Erythroblast (primary cell): Measurements from ENCODE around the gene UBA5.

ENCODE experiments used
- GATA1 ChIP-seq: IDR thresholded peaks from 2 replicates; pipeline ENCODE4 v1.6.1; 2011; ENCODE audit warnings: low read depth, mild to moderate bottlenecking, control low read depth, low read length, moderate library complexity
- POLR2A ChIP-seq: IDR thresholded peaks from 2 replicates; pipeline ENCODE4 v1.6.1; 2011; ENCODE audit warnings: mild to moderate bottlenecking, low read length

DNA sequence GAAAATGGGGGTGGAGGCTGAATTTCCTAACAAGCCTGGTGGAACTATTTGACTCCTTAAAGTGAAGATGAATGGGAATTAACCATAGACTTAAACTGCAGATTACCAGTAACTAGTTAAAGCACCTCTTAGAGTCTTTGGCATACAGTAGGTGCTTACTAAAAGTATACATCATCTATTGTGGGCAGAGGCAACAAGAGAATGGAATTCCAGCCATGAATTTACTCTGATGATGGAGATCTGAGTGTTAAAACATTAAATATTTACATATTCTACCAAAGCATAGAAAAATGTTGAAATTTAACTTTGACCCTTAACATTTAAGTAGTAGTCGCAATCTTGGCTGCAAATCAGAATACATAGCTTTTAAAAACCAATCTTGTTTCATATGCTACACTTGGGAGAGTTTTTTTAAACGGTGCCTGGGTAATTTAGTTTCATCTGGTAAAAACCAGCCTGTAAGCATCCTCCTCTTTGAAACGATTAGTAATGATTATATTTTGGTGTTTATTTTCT lies 5.2 kb downstream of the UBA5 start:
- TF ChIP-seq POLR2A: no peak
- no peak for TF ChIP-seq GATA1
